Measurements from ENCODE around the gene MEAF6. TPM values are rescaled to one million over a fixed set of nuclear protein-coding genes. Genes with fewer than 3 reads are reported as not detected.
"Not testable (repeated sequence)": the region's sequence is repeated elsewhere in the genome, so short reads cannot be mapped to it uniquely, and the experiment has no call there.

Gene MEAF6
- total and polyA plus RNA-seq, 2 donors = 57.4 to 107 TPM

- not testable (repeated sequence) for H3K4me3 ChIP-seq (ENCODE audit: low read length in 2 of 2); H3K27me3 ChIP-seq (ENCODE audit: control insufficient read depth in 2 of 2, insufficient read depth in 1 of 2, low read length in 1 of 2); H3K4me1 ChIP-seq (ENCODE audit: control insufficient read depth in 2 of 2, insufficient read depth in 2 of 2, low read length in 2 of 2); H3K27ac ChIP-seq (ENCODE audit: low read depth in 1 of 2, low read length in 1 of 2); H3K9me3 ChIP-seq (ENCODE audit: control insufficient read depth in 2 of 2, insufficient read depth in 1 of 2, low read length in 1 of 2); DNase-seq (ENCODE audit: low read depth in 6 of 9, low spot score in 9 of 9)
- WGBS = 95% methylated on average over 10 of the region's 10 CpGs
- H3K36me3 ChIP-seq (ENCODE audit: control insufficient read depth in 2 of 2, insufficient read depth in 2 of 2, low read length in 1 of 2) = peaks cover 48 to 54% of the 10 kb centered on the region in 2 donors
Observed at GRCh38 chr1:37539154-37539553, 24.6 kb upstream of the MEAF6 start.

DNA sequence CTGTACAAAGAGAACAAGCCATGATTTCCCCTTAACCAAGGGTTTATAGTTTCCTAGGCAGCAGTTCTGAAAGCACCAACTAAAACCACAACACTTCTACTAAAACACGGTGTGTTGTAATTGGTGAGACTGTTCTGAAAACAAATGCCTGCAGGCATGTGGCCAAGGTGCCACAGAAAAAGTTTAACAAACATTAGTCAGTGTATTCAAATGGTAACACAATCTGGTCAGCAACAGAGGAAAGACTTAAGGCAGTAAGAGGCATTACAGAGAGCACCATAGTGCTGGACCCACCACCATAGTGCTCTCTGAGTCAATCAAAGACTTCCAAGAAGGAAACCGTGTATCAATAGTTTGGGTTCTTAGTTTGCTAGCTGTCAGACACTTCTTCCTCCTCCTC, 22.8 kb upstream of the MEAF6 start:
- no peak for DNase-seq (ENCODE audit: low read depth in 6 of 9, low spot score in 9 of 9)
- H3K4me1 ChIP-seq (ENCODE audit: control insufficient read depth in 2 of 2, insufficient read depth in 2 of 2, low read length in 2 of 2) = no peaks in the 10 kb centered on the region
- no peaks in the 10 kb centered on the region for H3K27me3 ChIP-seq (ENCODE audit: control insufficient read depth in 2 of 2, insufficient read depth in 1 of 2, low read length in 1 of 2)
- H3K9me3 ChIP-seq (ENCODE audit: control insufficient read depth in 2 of 2, insufficient read depth in 1 of 2, low read length in 1 of 2) = no peaks in the 10 kb centered on the region
- no peak overlapping the region for H3K27ac ChIP-seq (ENCODE audit: low read depth in 1 of 2, low read length in 1 of 2)
- peaks cover 45 to 46% of the 10 kb centered on the region in 2 donors for H3K36me3 ChIP-seq (ENCODE audit: control insufficient read depth in 2 of 2, insufficient read depth in 2 of 2, low read length in 1 of 2)
- 96% methylated on average over 2 of the region's 2 CpGs for WGBS
- no peak overlapping the region for H3K4me3 ChIP-seq (ENCODE audit: low read length in 2 of 2)

GRCh38 chr1:37533317-37534093, 18.9 kb upstream of the MEAF6 start:
- Histone ChIP-seq H3K4me3 (ENCODE audit: low read length in 2 of 2) (no peak overlapping the region), H3K36me3 (ENCODE audit: control insufficient read depth in 2 of 2, insufficient read depth in 2 of 2, low read length in 1 of 2) (peaks cover 18 to 22% of the 10 kb centered on the region in 2 donors), H3K27ac (ENCODE audit: low read depth in 1 of 2, low read length in 1 of 2) (no peak overlapping the region), H3K27me3 (ENCODE audit: control insufficient read depth in 2 of 2, insufficient read depth in 1 of 2, low read length in 1 of 2) (no peaks in the 10 kb centered on the region), H3K9me3 (ENCODE audit: control insufficient read depth in 2 of 2, insufficient read depth in 1 of 2, low read length in 1 of 2) (no peaks in the 10 kb centered on the region), H3K4me1 (ENCODE audit: control insufficient read depth in 2 of 2, insufficient read depth in 2 of 2, low read length in 2 of 2) (no peaks in the 10 kb centered on the region)
- 97% methylated on average over 4 of the region's 4 CpGs for WGBS
- DNase-seq (ENCODE audit: low read depth in 6 of 9, low spot score in 9 of 9) = no peak

DNA sequence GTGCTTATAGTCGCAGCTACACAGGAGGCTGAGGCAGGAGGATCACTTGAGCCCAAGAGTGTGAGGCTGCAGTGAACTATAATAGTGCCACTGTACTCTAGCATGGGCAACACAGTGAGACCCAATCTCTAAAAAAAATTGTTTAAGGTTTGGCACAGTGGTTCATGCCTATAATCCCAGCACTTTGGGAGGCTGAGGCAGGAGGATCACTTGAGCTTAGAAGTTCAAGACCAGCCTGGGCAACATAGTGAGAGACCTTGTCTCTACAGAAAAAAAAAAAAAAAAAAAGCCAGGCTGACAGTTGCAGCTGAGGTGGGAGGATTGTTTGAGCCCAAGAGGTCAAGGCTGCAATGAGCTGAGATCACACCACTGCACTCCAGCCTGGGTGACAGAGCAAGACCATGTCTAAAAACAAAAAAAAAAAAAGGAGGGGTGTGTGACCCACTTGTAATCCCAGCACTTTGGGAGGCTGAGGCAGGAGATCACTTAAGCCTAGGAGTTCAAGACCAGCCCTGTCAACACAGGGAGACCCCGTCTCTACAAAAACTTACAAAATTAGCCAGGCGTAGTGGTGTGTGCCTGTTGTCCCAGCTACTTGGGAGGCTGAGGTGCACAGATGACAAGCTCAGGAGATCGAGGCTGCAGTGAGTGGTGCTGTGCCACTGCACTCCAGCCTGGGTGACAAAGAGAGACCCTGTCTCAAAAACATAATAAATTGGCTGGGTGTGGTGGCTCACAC, 18.0 kb upstream of the MEAF6 start:
- not testable (repeated sequence) for H3K9me3 ChIP-seq (ENCODE audit: control insufficient read depth in 2 of 2, insufficient read depth in 1 of 2, low read length in 1 of 2); H3K4me1 ChIP-seq (ENCODE audit: control insufficient read depth in 2 of 2, insufficient read depth in 2 of 2, low read length in 2 of 2); H3K27ac ChIP-seq (ENCODE audit: low read depth in 1 of 2, low read length in 1 of 2); DNase-seq (ENCODE audit: low read depth in 6 of 9, low spot score in 9 of 9); H3K4me3 ChIP-seq (ENCODE audit: low read length in 2 of 2); H3K27me3 ChIP-seq (ENCODE audit: control insufficient read depth in 2 of 2, insufficient read depth in 1 of 2, low read length in 1 of 2)
- 98% methylated on average over 4 of the region's 4 CpGs for WGBS
- H3K36me3 ChIP-seq (ENCODE audit: control insufficient read depth in 2 of 2, insufficient read depth in 2 of 2, low read length in 1 of 2) = peaks cover 11 to 16% of the 10 kb centered on the region in 2 donors

DNA sequence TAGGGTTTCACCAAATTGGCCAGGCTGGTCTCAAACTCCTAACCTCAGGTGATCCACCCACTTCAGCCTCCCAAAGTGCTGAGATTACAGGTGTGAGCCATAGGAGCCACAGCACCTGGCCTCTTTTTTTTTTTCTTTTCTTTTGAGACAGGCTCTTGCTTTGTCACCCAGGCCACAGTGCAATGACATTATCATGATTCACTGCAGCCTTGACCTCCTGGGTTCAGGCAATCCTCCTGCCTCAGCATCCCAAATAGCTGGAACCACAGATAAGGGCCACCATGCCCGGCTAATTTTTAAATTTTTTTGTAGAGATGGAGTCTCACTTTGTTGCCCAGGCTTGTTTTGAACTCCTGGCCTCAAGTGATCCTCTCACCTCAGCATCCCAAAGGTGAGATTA, 15.3 kb upstream of the MEAF6 start:
- not testable (repeated sequence) for DNase-seq (ENCODE audit: low read depth in 6 of 9, low spot score in 9 of 9); H3K27me3 ChIP-seq (ENCODE audit: control insufficient read depth in 2 of 2, insufficient read depth in 1 of 2, low read length in 1 of 2); H3K36me3 ChIP-seq (ENCODE audit: control insufficient read depth in 2 of 2, insufficient read depth in 2 of 2, low read length in 1 of 2); H3K4me1 ChIP-seq (ENCODE audit: control insufficient read depth in 2 of 2, insufficient read depth in 2 of 2, low read length in 2 of 2); H3K4me3 ChIP-seq (ENCODE audit: low read length in 2 of 2); H3K9me3 ChIP-seq (ENCODE audit: control insufficient read depth in 2 of 2, insufficient read depth in 1 of 2, low read length in 1 of 2); H3K27ac ChIP-seq (ENCODE audit: low read depth in 1 of 2, low read length in 1 of 2)
- 100% methylated on average over 1 of the region's 1 CpG for WGBS

DNA sequence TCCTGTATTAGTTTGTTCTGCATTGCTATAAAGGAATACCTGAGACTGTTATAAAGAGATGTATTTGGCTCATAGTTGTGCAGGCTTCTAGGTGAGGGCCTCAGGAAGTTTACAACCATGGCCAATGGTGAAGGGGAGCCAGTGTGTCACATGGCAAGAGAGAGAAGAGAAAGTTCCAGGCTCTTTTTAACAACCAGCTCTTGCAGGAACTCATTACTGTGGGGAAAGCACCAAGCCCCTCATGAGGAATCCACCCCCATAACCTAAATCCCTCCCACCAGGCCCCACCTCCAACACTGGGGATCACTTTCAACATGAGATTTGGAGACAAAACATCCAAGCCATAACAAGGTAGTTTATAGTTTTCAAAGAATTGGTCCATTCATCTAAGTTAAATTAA, 5.0 kb upstream of the MEAF6 start:
- DNase-seq (ENCODE audit: low read depth in 6 of 9, low spot score in 9 of 9) = peak in 4 of 9 donors; percentile 16 to 46 (median 26)
- Histone ChIP-seq H3K4me1 (ENCODE audit: control insufficient read depth in 2 of 2, insufficient read depth in 2 of 2, low read length in 2 of 2) (peaks cover 4 to 6% of the 10 kb centered on the region in 2 donors), H3K27me3 (ENCODE audit: control insufficient read depth in 2 of 2, insufficient read depth in 1 of 2, low read length in 1 of 2) (no peaks in the 10 kb centered on the region), H3K27ac (ENCODE audit: low read depth in 1 of 2, low read length in 1 of 2) (no peak overlapping the region), H3K9me3 (ENCODE audit: control insufficient read depth in 2 of 2, insufficient read depth in 1 of 2, low read length in 1 of 2) (no peaks in the 10 kb centered on the region), H3K36me3 (ENCODE audit: control insufficient read depth in 2 of 2, insufficient read depth in 2 of 2, low read length in 1 of 2) (no peaks in the 10 kb centered on the region), H3K4me3 (ENCODE audit: low read length in 2 of 2) (peak overlapping the region; percentile 23 to 27)

- not testable (repeated sequence) for H3K4me1 ChIP-seq (ENCODE audit: control insufficient read depth in 2 of 2, insufficient read depth in 2 of 2, low read length in 2 of 2); H3K27me3 ChIP-seq (ENCODE audit: control insufficient read depth in 2 of 2, insufficient read depth in 1 of 2, low read length in 1 of 2); H3K36me3 ChIP-seq (ENCODE audit: control insufficient read depth in 2 of 2, insufficient read depth in 2 of 2, low read length in 1 of 2); H3K9me3 ChIP-seq (ENCODE audit: control insufficient read depth in 2 of 2, insufficient read depth in 1 of 2, low read length in 1 of 2)
- DNase-seq (ENCODE audit: low read depth in 6 of 9, low spot score in 9 of 9) = peak in 3 of 9 donors; percentile 19 to 59 (median 32)
- Histone ChIP-seq H3K27ac (ENCODE audit: low read depth in 1 of 2, low read length in 1 of 2) (peak overlapping the region in 1 of 2 donors; percentile 65), H3K4me3 (ENCODE audit: low read length in 2 of 2) (peak overlapping the region; percentile 23 to 27)
- WGBS = 62% methylated on average over 15 of the region's 15 CpGs
Observed at GRCh38 chr1:37518929-37519328, 4.4 kb upstream of the MEAF6 start.

- WGBS = 98% methylated on average over 26 of the region's 31 CpGs
- H3K27me3 ChIP-seq (ENCODE audit: control insufficient read depth in 2 of 2, insufficient read depth in 1 of 2, low read length in 1 of 2); H3K9me3 ChIP-seq (ENCODE audit: control insufficient read depth in 2 of 2, insufficient read depth in 1 of 2, low read length in 1 of 2); H3K4me3 ChIP-seq (ENCODE audit: low read length in 2 of 2); H3K27ac ChIP-seq (ENCODE audit: low read depth in 1 of 2, low read length in 1 of 2); H3K36me3 ChIP-seq (ENCODE audit: control insufficient read depth in 2 of 2, insufficient read depth in 2 of 2, low read length in 1 of 2); DNase-seq (ENCODE audit: low read depth in 6 of 9, low spot score in 9 of 9): not testable (repeated sequence)
- H3K4me1 ChIP-seq (ENCODE audit: control insufficient read depth in 2 of 2, insufficient read depth in 2 of 2, low read length in 2 of 2) = peaks cover 9 to 11% of the 10 kb centered on the region in 2 donors
Observed at GRCh38 chr1:37518241-37518640, 3.7 kb upstream of the MEAF6 start.

GRCh38 chr1:37517569-37517968, 3.0 kb upstream of the MEAF6 start:
- no peak for DNase-seq (ENCODE audit: low read depth in 6 of 9, low spot score in 9 of 9)
- H3K4me1 ChIP-seq (ENCODE audit: control insufficient read depth in 2 of 2, insufficient read depth in 2 of 2, low read length in 2 of 2) = peaks cover 9 to 13% of the 10 kb centered on the region in 2 donors
- peaks cover 1 to 3% of the 10 kb centered on the region in 2 donors for H3K36me3 ChIP-seq (ENCODE audit: control insufficient read depth in 2 of 2, insufficient read depth in 2 of 2, low read length in 1 of 2)
- WGBS = 98% methylated on average over 1 of the region's 1 CpG
- no peak overlapping the region for H3K27ac ChIP-seq (ENCODE audit: low read depth in 1 of 2, low read length in 1 of 2)
- H3K27me3 ChIP-seq (ENCODE audit: control insufficient read depth in 2 of 2, insufficient read depth in 1 of 2, low read length in 1 of 2) = no peaks in the 10 kb centered on the region
- no peaks in the 10 kb centered on the region for H3K9me3 ChIP-seq (ENCODE audit: control insufficient read depth in 2 of 2, insufficient read depth in 1 of 2, low read length in 1 of 2)
- H3K4me3 ChIP-seq (ENCODE audit: low read length in 2 of 2) = no peak overlapping the region

Measured in thymus (tissue), 11 donors.